ENCODE data around the gene LHFPL2.

DNA sequence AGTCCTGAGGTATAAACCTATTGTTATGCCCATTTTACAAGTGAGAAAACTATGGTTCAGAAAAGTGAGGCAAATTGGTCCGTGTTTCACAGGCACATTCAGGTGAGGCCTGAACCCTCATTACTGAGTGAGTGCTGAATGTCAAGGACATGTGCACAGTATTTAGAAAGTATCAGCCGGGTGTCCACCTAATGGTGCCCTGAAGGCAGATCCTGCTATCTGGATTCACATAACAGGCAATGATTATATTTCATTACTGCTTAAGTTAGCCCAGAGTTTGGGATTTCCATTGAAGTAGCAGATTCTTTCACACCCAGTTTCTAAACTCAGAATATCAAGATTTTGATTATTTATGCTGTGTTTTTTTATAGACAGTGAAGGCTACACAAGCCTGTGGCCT, 142.7 kb downstream of the LHFPL2 start:
- TF ChIP-seq, protein P1, sequence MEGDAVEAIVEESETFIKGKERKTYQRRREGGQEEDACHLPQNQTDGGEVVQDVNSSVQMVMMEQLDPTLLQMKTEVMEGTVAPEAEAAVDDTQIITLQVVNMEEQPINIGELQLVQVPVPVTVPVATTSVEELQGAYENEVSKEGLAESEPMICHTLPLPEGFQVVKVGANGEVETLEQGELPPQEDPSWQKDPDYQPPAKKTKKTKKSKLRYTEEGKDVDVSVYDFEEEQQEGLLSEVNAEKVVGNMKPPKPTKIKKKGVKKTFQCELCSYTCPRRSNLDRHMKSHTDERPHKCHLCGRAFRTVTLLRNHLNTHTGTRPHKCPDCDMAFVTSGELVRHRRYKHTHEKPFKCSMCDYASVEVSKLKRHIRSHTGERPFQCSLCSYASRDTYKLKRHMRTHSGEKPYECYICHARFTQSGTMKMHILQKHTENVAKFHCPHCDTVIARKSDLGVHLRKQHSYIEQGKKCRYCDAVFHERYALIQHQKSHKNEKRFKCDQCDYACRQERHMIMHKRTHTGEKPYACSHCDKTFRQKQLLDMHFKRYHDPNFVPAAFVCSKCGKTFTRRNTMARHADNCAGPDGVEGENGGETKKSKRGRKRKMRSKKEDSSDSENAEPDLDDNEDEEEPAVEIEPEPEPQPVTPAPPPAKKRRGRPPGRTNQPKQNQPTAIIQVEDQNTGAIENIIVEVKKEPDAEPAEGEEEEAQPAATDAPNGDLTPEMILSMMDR (IDR thresholded peaks at IDR 0.05): no peak
- no peak for TF ChIP-seq POLR2A (IDR thresholded peaks at IDR 0.05)
